Activated CD8-positive, alpha-beta memory T cell treated with anti-CD3 and anti-CD28 coated beads for 36 hours (primary cell): ENCODE data around the gene ELL. TPM values are rescaled to one million over a fixed set of nuclear protein-coding genes. Genes with fewer than 3 reads are reported as not detected.

ENCODE experiments used
- CTCF ChIA-PET: fragments of 350-600 bp; sonication (Branson Sonifier 250); formaldehyde crosslinking; loops from one replicate; lab custom pipeline; 2021; ENCODE audit warnings: antibody characterized with exemption; lab: Charles Lee
- POLR2A ChIA-PET: fragments of 350-600 bp; sonication (Branson Sonifier 250); formaldehyde crosslinking; loops from one replicate; lab custom pipeline; 2021; ENCODE audit warnings: antibody characterized with exemption; lab: Charles Lee
- total RNA-seq, 2 experiments: library from RNA; stranded (reverse); gene quantifications; one replicate each; pipeline ENCODE4 v1.2.3, GENCODE V29; 2021

Gene ELL
- total RNA-seq, 2 experiments from 2014 or later: 22.6 to 24.3 TPM

DNA sequence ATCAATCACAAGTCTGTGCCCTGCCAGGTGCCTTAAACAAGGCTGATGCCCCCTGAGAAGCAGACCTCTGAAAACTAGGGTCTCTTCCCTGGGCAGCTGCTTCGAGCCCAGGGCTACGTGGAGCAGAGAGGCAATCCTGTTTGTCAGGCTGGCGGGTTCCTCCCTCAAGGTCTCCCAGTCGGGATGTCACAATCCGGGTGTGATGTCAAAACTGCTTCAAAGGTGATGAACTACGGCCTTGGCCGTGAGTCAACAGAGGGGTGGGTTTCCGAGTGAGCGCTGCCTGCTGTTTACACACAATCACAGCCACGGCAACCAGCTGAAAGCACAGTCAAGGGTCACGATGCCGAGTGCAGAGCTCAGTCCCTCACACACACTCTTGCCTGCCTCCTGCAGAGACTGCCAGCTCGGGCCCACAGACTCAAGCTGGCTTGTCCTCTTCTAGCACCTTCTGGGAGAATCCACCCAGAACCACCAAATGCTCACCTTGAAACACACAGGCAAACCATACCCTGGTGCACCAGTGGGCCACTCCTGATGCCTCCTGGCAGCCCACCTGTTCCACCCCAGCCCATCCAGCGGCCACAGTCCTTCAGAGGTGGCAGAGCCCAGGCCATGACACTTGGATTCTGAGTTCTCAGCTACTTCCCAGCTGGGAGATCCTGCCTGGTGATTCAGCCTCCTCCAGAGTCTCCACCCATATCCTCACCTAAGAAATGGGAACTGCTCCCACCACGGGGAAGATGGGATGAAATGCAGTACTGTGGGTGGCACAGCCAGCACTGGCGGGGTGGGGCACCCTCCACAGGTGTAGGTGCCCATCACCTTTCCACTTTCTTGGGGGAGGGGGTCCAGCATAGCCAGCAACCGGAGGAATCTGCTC is 6.8 kb downstream of the ELL start:
- POLR2A ChIA-PET: no interaction called here

DNA sequence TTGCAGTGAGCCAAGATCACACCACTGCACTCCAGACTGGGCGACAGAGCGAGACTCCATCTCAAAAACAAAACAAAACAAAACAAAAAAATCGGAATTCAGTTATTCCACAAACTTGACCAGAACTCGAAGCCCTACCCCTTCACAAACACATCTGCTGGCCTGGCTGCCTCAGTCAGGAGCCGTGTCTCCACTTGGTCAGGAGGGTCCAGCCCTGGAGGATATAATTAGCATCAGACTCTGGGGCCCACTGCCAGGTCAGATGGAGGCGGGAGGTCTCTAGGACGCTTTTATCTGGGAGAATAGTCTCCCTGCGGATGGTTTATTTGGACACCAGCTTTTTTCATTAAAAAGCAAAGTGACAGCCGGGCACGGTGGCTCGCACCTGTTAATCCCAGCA is 8.0 kb downstream of the ELL start:
- CTCF ChIA-PET: interaction anchor here (0.7 kb wide), 1 partner anchor 194 kb away, joined by 4 read pairs; no protein-coding TSS in a partner anchor
- POLR2A ChIA-PET: no interaction called here

More for the DNA sequence above, 6.8 kb downstream of the ELL start:
- CTCF ChIA-PET: no interaction called here

DNA sequence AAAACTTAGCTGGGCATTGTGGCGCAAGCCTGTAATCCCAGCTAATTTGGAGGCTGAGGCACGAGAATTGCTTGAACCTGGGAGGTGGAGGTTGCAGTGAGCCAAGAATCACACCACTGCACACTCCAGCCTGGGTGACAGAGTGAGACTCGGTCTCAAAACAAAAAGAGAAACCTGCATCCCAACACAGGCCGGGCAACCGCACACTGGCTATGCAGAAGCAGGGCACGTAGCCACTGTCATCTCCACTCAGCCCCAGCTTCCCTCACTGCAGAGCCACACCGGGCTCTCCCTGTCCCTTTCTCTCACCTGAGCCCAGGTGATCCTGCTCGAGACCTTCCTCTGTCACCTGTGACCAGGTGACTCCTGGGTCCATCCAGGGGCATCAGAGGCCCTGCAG is 11.7 kb downstream of the ELL start:
- ChIA-PET CTCF (interaction anchor here (0.9 to 6.5 kb wide), 3 partner anchors 10 to 25 kb away, joined by 3 to 42 read pairs (median 5); partner anchors contain the start of gene ELL), POLR2A (interaction anchor here (0.6 kb wide), 1 partner anchor 521 kb away, joined by 5 read pairs; no protein-coding TSS in a partner anchor)

DNA sequence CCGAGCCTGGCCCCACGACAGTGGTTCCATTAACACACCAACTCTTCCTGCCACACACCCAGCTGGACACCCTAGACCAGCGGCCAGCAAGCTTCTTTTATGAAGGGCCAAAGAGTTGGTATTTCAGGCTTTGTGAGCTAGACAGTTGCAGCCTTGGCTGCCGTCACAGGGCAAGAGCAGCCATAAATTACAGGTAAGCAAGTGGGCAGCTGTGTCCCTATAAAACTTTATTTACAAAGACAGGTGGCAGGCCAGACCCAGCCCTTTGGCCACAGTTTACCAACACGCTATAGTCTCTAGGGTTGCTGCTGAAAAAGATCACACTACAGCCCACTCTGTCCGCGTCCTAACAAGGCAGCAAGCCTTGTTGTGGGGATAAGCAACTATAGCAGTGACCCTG is 13.3 kb downstream of the ELL start:
- ChIA-PET POLR2A (no interaction called here), CTCF (interaction anchor here (0.9 to 6.5 kb wide), 4 partner anchors 11 to 58 kb away, joined by 3 to 42 read pairs (median 20); partner anchors contain the start of gene ELL)

DNA sequence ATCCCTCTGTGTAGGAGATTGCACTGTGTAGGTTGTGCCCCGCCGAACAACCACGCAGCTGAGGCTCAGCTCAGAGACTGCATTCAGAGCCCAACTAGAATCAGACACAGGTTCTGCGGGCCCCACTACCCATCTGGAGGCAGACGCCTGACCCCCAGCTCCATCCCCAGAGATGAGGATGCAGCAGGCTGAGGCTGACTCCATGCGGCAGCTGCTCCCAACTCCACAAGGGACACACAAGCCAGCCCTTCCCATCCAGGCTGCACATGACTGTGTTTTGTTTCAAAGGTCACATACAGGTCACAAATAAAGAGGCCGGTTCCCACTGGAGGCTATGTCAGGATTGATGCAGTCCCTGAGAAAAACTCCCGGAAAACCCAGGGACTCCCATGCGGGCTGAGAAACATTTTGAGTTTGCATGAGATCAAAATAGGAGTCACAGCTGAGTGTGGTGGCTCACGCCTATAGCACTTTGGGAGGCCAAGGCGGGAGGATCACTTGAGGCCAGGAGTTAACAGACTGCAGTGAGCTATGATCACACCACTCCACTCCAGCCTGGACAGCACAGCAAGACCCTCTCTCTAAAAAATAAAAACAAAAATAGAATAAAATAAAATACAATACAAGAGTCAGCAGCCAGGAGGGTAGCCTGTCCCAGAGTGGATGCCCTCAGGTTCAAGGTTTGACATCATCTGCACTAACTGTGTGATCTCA is 14.0 kb downstream of the ELL start:
- ChIA-PET POLR2A (interaction anchor here (1.1 kb wide), 1 partner anchor 69 kb away, joined by 3 read pairs; no protein-coding TSS in a partner anchor), CTCF (interaction anchor here (0.9 to 6.5 kb wide), 7 partner anchors 9 to 87 kb away, joined by 3 to 42 read pairs (median 3); partner anchors contain the start of gene ELL)

DNA sequence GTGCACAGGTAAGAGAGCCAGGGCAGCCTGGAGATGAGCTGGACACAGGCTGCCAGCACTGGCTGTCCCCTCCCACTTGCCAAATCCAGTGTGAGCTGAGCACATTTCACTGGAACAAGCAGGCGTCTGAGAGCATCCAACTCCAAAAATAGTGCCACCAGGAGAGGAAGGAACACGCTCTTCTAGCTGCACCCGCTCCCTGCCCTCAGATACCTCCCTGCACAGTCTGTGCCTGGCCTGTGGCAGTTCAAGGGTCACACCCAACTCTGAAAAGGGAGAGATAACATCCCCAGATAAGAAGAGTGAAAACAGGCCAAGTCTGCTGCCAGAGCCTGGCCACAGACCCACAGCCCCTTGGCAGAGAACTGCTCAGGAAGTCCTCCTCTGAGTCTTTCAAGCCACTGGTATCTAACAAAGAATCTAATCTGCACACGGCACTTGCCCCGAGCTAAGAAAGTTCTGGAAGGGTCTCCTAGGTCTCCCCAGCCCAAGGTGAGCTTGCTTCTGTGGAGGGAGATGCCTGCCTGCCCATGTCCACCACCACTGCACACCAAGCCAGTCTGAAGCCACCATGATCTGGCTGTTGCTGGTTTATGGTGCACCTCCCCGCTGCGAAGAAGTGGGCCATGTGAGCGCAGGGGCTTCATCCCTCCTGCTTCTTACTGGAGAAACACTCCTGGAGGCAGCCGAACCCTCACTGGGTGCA is 14.7 kb downstream of the ELL start:
- ChIA-PET POLR2A (interaction anchor here (0.6 to 1.1 kb wide), 2 partner anchors 9 to 70 kb away, joined by 3 read pairs; no protein-coding TSS in a partner anchor), CTCF (interaction anchor here (0.6 to 6.5 kb wide), 8 partner anchors 10 to 284 kb away, joined by 3 to 42 read pairs (median 3); partner anchors contain the start of gene ELL)

DNA sequence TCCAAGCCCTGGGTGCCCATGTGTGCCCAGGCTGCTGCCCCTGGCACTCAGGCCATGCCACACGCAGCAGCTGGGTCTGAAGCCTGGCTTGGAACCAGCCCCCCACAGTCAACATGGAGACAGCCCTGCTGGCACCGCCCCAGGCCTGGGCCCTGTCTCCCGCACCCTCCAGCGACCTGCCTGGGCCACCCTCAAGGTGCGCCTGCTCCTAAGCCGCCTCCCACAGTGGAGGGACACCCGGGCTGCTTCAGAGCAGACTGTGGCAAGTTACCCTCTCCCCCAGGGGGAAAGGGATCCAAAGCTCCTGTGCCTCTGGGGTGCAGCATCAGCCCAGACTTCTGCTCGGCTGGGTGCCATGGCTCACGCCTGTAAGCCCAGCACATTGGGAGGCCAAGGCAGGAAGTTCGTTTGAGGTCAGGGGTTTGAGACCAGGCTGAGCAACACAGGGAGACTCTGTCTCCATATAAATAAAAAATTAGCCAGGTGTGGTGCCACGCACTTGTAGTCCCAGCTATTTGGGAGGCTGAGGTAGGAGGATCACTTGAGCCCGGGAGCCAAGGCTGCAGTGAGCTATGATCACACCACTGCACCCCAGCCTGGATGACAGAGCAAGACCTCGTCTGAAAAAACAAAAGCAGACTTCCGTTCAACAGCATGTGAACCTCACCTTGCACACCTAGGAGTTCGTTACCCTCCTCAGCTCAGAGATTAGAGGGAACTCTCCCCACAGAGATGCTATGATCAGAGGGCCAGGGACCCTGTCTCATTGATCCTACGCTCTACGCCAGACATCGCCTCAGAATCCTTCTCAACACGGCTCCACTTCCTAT is 15.6 kb downstream of the ELL start:
- POLR2A ChIA-PET: interaction anchor here (0.6 kb wide), 1 partner anchor 10 kb away, joined by 3 read pairs; no protein-coding TSS in a partner anchor
- CTCF ChIA-PET: interaction anchor here (0.6 to 6.5 kb wide), 7 partner anchors 11 to 283 kb away, joined by 3 to 42 read pairs (median 3); partner anchors contain the start of gene ELL

DNA sequence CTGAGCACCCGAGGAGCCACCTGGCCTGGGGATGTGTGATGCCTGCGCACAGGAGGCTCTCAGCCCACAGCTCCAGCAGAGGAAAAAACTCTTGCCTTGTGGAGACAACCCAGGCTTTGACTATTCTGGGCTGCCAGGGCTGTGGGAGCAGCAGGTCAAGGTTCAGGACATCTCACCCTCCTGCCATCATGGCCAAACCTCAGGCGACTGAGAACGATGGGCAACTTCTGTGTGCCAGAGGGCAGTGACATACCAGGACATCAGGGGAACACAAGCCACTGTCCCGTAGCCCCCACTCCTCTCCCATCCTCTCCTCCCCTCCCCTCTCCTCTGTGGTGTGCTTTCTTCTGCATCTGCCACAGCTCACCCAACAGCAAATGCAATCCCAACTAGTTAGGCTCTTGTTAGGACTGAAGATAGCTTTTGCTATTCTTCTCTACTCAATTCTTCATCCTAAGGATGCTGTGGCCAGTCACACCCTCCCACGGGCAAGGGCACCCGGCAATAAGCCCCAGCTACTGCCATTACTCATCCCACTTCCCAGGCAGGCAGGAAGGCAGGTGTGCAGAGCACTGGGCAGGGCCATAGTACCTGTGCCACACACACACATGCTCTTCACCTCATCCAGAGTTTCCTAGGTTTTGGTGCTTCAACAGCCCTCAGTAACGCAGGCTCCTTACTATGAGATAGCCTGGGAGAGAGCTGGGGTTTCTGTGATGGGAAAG is 16.8 kb downstream of the ELL start:
- CTCF ChIA-PET: interaction anchor here (0.6 to 6.5 kb wide), 4 partner anchors 10 to 532 kb away, joined by 3 to 42 read pairs (median 20); partner anchors contain the start of gene ELL
- POLR2A ChIA-PET: no interaction called here

DNA sequence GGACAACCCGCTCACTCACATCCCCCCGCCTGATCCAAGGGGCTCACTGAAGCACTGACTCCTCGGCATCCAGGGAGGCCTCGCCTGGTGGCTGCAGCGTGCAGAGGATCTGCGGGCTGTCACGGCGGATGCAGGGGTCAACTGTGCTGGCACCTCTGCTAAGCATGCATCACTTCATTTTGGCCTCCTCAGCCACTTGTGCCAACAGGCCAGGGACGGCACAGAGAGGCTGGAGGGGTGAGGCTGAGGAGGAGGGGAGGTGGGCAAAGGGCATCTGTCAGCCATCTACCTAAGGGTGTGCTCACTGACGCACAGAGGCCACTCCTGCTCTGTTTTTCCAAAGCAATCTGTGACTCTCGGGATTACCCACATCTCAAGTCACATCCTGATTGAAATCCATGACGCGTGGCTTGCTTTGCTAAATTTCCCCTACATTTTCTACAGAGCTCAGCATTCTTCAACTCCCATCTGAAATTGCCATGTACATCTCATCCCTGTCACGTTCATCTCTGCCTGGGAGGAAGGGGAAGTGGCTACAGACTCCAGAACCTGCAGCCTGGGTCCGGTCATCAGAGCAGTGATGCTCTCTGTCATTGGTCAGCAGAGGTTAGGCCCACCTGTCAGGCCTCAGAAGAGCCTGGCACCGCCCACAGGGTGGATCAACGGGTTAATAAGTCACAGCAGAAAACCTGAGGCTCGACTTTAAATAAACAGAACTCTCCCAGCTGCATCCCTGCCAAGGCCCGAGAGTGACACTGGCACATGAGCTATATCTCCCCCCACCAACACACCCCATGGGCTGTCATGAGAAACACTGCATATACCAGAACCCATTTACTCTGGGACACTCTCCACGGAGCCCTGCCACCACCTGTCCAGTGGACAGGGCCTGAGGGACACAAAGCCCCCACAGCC is 17.6 kb downstream of the ELL start:
- ChIA-PET CTCF (interaction anchor here (0.9 to 6.5 kb wide), 4 partner anchors 9 to 70 kb away, joined by 4 to 42 read pairs (median 20); partner anchors contain the start of gene ELL), POLR2A (no interaction called here)

DNA sequence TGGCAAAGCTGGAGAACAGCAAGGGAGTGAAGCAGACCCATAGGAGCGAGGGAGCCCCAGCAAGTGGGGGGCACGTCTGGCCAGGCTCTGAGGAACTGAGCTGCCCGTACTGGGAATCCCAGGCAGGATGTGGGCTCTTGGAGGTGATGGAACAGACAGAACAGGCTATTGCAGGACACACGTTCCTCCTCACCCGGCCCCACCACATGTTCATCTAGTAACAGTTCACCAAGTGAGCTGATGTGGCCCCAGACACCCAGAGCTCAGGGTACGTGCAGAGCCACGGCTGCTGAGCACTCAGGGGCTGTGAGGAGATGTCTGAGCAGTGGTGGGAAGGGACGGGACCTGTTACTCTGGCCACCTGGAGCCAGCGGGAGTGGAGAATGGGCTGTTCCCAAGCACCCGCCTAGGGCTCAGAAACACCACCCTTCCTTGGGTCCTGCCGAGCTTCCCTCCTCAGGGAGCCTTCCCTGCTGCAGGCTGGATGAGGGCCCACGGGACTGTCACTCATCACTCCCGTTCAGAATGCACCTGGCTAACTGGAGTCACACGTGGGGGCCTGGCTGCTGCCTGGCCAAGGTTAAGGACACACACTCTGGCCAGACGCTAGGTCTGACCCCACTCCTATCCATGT is 18.4 kb downstream of the ELL start:
- ChIA-PET POLR2A (no interaction called here), CTCF (interaction anchor here (0.9 kb wide), 1 partner anchor 15 kb away, joined by 4 read pairs; no protein-coding TSS in a partner anchor)

DNA sequence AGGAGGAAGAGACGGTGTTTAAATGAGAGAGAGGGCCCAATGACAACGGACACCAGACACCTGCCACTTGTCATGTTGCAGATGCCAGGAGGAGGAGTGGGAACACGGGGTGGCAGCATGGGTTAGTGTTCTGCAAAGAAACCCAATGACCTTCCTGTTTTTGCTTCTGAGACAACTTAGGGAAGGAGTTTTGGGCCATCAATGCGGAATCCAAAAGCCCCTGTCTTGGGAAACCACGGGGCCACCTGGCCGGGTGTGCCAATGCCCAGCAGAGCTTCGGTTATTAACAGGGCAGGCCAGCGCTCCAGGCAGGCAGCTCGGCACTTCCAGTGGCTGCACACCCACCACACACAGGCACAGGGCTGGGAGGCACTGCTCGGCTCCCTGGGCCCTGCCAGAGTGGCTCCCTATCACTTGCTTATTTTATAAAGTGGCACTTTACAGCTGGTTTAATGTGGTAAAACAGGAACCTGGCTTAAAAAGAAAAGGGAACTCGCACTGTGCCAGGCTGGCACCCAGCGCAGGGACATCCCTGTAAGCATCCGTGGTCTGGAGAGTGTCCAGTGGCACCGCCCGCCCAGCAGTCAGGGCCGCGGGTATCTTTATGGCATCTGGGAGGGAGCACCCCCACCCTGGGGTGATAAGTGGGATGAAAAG is 19.1 kb downstream of the ELL start:
- CTCF ChIA-PET: interaction anchor here (0.9 to 1.5 kb wide), 2 partner anchors 14 to 17 kb away, joined by 4 to 6 read pairs; no protein-coding TSS in a partner anchor
- POLR2A ChIA-PET: no interaction called here

DNA sequence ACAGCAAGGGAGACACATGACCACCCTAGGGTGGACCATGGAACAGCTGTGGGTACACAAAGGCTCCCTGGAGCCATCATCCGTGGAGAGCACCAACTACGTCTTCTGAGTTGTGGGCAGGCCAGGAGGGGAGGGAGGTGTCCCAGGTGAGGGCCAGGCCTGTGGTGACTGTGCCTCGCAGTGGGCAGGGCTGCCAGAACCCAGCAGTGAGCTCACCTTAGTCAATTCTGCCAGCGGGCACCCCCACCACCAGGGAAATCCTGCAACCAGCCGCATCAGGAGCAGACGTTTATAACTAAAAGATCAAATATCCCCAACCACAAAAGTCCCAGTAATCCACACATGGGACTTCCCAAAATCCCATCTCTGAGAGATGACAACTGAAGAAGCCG is 19.6 kb downstream of the ELL start:
- CTCF ChIA-PET: interaction anchor here (1.5 kb wide), 1 partner anchor 18 kb away, joined by 6 read pairs; no protein-coding TSS in a partner anchor
- POLR2A ChIA-PET: no interaction called here

DNA sequence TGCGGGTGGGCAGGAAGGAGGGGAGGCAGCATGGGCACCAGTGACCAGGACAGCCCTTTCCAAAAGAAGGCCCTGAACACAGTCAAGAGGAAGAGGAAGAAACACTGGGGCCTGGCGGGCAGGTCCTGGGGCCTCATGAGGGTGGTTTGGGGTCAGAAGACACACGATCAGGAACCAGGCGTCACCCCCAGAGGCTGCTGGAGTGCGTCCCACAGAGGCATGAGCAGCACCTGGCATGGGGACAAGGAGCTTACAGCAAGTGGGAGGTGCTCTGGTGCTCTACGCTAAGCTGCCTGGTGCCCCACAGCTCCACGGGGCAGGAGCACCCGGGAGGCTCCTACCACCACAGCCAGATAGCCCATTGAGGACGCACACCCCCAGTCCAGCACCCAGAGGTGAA is 20.0 kb downstream of the ELL start:
- CTCF ChIA-PET: interaction anchor here (1.5 kb wide), 1 partner anchor 18 kb away, joined by 6 read pairs; no protein-coding TSS in a partner anchor
- POLR2A ChIA-PET: no interaction called here

DNA sequence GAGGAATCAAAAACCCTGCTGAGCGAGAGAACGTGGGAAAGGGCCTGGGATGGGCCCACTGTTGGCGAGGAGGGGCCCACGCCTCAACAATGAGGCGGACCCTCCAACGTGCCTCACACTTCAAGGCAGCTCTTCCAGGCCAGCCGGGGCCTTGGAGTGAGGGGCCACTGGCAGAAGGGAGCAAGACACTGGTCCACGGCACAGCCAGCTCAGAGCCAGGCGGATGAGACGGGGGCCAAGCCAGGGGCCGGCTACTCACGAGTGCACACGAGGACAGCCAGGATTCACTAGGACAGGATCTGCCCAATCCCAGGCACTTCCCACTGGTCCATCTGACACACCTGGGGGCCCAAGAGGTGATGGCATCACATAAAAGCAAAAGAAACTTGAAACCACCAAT is 20.5 kb downstream of the ELL start:
- ChIA-PET POLR2A (no interaction called here), CTCF (interaction anchor here (1.5 kb wide), 1 partner anchor 19 kb away, joined by 6 read pairs; no protein-coding TSS in a partner anchor)

DNA sequence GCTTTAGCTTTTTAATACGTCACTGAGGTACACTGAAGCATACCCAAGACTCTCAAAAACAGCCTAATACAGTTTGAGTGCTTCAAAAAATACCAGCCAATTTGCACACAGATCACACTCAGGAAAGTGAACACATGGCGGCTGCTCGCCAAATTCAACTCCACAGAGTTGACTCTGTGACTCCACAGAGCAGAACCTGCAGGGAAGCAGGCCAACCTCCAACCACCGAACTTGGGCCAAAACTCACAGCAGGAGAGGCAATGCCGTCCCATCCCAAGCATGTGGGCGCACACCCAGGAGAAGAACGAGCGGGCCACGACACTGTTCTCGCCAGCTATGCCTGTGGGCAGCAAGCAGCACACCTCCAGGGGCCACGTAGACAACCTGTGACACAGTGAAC is 21.1 kb downstream of the ELL start:
- POLR2A ChIA-PET: no interaction called here
- CTCF ChIA-PET: interaction anchor here (0.8 to 1.4 kb wide), 2 partner anchors 43 to 88 kb away, joined by 3 to 5 read pairs; partner anchors contain the start of gene REX1BD
